Medulla oblongata (tissue), 1 donor: ENCODE measurements around the gene MYOF.
A peak's percentile ranks its signal among the peaks of the same experiment; 100 is the strongest.
"Not testable (repeated sequence)": the region's sequence is repeated elsewhere in the genome, so short reads cannot be mapped to it uniquely, and the experiment has no call there.

Experiments
- DNase-seq: peaks from one replicate; pipeline ENCODE4 v3.0.0-alpha.2; 2015; ENCODE audit errors: extremely low spot score

Gene MYOF

GRCh38 chr10:93476756-93477155, 5.4 kb downstream of the MYOF start:
- DNase-seq = no peak

DNA sequence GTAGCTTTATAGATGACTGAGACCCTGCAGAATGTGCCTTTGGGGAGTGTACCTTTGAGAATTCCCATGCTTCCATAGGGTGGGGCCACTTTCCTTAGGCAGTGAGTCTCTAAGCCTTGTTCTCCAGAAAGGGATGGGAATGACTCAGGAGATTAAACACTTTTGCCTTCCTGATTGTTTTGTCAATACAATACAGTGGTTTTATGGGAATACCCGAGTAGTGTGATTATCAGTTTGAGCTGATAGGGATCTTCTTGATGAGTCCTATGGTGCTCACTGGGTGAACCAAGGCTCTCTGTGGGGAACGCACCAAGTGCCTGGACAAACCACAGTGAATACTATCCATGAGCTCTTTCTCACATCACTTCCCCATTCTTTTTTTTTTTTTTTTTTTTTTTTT, 6.3 kb downstream of the MYOF start:
- DNase-seq = no peak

DNA sequence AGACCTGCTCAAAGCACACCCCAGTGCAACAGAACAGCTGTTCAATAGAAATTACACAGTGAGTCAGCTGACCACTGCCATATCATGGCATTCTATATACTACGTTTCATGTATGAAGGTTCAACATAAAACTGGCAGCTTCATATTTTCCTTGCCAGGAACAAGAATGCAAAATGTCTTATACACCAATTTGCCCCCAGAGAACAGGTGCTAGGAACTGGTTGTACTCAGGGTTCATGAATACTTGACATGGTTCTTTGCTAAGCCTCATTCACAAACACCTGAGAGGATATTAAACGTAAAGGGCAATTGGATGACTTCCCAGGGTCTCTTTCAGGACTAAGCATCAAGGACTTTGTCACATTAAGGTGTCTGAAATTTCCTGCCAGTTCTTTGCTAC, 6.9 kb downstream of the MYOF start:
- DNase-seq = no peak

DNA sequence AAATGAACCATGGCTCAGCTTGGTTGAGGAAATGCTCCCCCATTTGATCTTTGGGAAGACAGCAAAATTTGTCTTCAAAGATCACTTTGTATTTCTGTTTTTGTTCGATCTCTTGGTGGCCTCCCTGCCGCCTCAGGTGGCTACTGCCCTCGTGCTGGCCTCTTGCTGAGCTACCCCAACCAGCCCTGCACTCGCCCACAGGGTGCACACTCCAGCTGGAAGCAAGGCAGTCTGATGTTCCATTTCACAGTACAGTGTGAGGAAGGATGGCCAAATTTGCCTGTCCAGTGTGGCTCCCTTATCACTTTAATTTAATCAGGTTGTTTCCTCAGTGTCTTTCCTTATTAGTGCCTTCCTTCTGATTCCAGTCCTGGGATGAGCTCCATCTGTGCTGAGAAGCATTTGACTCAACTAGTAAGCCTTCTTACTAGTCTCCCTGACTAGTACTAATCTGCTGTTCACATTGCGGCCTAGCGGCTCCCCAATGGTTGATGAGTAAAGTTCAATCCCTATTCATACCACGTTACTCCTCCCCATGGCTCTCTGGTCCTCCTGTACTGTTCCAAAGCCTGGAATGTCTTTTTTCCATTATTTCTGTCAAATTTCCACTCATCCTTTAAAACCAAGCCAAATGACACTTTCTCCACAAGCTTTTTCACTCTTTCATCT, 8.2 kb downstream of the MYOF start:
- no peak for DNase-seq

GRCh38 chr10:93473161-93473560, 9.0 kb downstream of the MYOF start:
- no peak for DNase-seq

- peak; percentile 9 for DNase-seq
Measured at GRCh38 chr10:93471110-93471651, 11.0 kb downstream of the MYOF start.

GRCh38 chr10:93469454-93469853, 12.7 kb downstream of the MYOF start:
- no peak for DNase-seq

DNA sequence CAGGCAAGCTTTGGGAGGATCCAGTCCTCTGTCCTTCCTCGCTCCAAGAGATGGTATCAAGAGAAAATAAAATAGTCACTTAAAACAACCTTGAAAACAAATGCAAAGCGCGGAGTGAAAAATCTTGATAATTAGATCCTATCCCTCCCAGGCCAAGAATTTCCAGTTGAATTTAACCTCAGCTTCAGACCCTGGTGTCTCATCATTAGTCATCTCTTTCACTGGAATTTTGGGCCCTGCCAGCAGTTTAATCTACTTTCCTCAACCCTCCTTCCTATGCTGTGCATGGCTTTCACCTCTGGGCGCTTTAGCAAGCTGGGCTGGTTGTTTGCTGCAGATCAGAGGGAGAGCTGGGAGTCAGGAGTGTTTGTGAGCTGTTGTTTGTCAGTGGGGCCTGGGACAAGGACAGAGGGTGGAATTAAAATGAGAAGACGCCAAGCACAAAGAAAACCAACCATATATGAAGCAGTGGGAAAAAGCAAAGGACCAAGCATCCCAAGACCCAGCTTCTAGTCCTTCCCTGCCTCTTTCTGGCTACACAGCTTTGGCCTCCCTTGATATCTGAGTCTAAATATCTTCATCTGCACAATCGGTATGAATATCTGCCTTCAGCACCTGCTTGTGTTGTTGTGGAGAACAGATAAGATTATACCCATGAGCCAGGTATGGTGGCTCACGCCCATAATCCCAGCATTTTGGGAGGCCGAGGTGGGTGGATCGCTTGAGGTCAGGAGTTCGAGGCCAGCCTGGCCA, 13.5 kb downstream of the MYOF start:
- no peak for DNase-seq

GRCh38 chr10:93467635-93468034, 14.5 kb downstream of the MYOF start:
- not testable (repeated sequence) for DNase-seq

GRCh38 chr10:93465806-93466675, 16.1 kb downstream of the MYOF start:
- peak; percentile 71 for DNase-seq

- DNase-seq = no peak
Measured at GRCh38 chr10:93464776-93465388, 17.3 kb downstream of the MYOF start.

DNA sequence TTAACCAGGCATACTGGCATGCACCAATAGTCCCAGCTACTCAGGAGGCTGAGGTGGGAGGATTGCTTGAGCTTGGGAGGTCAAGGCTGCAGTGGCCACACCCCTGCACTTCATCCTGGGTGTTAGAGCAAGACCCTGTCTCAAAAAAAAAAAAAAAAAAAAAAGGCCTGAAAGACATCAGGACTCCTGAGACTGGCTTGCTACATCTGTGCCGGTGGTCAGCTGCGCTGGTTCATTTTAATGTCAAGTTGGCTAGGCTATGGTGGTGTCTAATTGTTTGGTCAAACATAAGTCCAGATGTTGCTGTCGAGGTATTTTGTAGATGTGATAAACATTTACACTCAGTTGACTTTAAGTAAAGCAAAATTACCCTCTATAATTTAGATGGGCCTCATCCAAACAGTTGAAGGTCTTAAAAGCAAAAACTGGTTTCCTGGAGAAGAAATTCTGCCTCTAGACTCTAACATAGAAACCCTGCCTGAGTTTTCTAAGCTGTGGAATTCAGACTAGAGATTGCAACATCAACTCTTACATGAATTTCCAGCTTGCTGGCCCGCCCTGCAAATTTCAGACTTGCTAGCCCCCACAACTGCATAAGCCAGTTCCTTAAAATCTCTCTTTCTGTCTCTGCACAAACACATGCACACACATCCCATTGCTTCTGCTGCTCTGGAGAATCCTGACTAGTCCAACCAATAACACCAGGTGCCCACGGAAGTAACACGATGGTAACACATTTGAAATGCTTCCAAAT, 18.2 kb downstream of the MYOF start:
- peak; percentile 45 for DNase-seq

GRCh38 chr10:93462881-93463280, 19.3 kb downstream of the MYOF start:
- DNase-seq = no peak

DNA sequence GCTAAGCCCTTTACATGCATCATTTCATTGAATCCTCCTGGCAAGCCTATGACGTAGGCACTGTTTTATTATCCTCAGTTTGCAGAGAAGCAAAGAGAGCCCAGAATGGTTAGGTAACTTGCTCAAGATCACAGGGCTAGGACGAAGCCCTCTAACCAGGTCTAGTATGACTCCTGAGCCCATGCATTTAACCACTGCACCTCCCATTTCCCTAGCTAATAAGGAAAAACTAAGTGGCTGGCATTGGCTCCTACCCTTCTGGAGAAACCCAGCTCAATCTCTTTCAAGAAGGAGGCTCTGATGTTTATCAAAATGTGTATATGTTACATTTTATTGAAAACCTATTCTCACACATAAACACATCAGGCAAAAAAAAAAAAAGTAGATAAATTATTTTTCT, 19.8 kb downstream of the MYOF start:
- DNase-seq = no peak

DNA sequence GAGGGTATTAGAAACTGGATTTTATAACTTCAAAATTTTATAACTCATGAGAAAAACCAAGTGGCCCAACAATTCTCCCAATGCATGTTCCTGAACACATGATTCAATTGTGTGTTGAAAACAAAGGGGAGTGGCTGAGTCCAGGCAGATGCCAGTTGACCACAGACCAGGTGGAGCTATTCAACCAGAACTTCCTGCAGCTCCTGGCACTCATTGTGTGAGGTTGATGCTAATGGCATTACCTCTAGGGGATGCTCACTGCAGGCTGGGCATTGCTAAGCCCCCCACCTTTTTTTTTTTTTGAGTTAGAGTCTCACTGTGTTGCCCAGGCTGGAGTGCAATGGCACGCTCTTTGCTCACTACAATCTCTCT, 20.3 kb downstream of the MYOF start:
- no peak for DNase-seq

- no peak for DNase-seq
Measured at GRCh38 chr10:93461109-93461806, 20.9 kb downstream of the MYOF start.

GRCh38 chr10:93459466-93459865, 22.7 kb downstream of the MYOF start:
- no peak for DNase-seq

- DNase-seq = peak; percentile 38
Measured at GRCh38 chr10:93458821-93459257, 23.3 kb downstream of the MYOF start.

GRCh38 chr10:93457511-93457910, 24.6 kb downstream of the MYOF start:
- DNase-seq = no peak

DNA sequence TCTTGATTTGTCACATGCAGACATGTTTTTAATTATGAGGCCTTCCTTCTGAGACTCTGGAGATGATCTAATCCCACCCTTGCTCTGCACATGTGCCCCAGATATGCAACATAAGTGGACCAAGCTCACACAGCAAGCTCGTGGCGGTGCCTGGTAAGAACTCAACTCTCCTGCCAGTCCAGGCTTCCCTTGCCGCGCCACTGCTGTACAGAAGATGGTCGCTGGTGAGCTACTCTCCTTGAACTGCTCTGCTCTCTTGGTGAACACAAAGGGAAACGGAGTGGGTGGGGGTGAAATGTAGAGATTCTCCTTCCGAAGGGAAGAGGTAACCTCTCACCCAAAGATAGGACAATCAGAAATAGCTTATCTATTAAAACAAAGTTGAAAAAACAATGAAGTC, 25.7 kb downstream of the MYOF start:
- DNase-seq = no peak
